CD4-positive, alpha-beta T cell treated with Interleukin-15 for 1 hour (primary cell): Measurements from ENCODE around the gene HEYL.

Experiments
- DNase-seq: peaks from one replicate; pipeline ENCODE4 v3.0.0-alpha.2; 2020

Gene HEYL

GRCh38 chr1:39663559-39663958 lies 24.1 kb upstream of the HEYL start:
- no peak for DNase-seq

GRCh38 chr1:39662861-39663260 lies 23.4 kb upstream of the HEYL start:
- DNase-seq = no peak

- DNase-seq = no peak
These were observed 20.1 kb upstream of the HEYL start for GRCh38 chr1:39659538-39659937.

GRCh38 chr1:39659110-39659509 lies 19.7 kb upstream of the HEYL start:
- no peak for DNase-seq

GRCh38 chr1:39657923-39658485 lies 18.6 kb upstream of the HEYL start:
- peak; percentile 57 for DNase-seq

GRCh38 chr1:39657402-39657801 lies 18.0 kb upstream of the HEYL start:
- DNase-seq = no peak

- no peak for DNase-seq
These were observed 16.9 kb upstream of the HEYL start for GRCh38 chr1:39656391-39656790.

GRCh38 chr1:39655578-39656268 lies 16.3 kb upstream of the HEYL start:
- no peak for DNase-seq

- no peak for DNase-seq
These were observed 14.8 kb upstream of the HEYL start for GRCh38 chr1:39654291-39654690.

- peak; percentile 67 for DNase-seq
These were observed 14.1 kb upstream of the HEYL start for GRCh38 chr1:39653546-39654031.

- DNase-seq = no peak
These were observed 13.1 kb upstream of the HEYL start for GRCh38 chr1:39652554-39652953.

GRCh38 chr1:39652105-39652504 lies 12.7 kb upstream of the HEYL start:
- no peak for DNase-seq

- no peak for DNase-seq
These were observed 11.0 kb upstream of the HEYL start for GRCh38 chr1:39650431-39650830.

- no peak for DNase-seq
These were observed 10.3 kb upstream of the HEYL start for GRCh38 chr1:39649636-39650185.

- DNase-seq = no peak
These were observed 9.1 kb upstream of the HEYL start for GRCh38 chr1:39648496-39648895.

- no peak for DNase-seq
These were observed 7.8 kb upstream of the HEYL start for GRCh38 chr1:39647247-39647646.

GRCh38 chr1:39646232-39647081 lies 7.0 kb upstream of the HEYL start:
- no peak for DNase-seq

GRCh38 chr1:39645411-39646043 lies 6.1 kb upstream of the HEYL start:
- no peak for DNase-seq

GRCh38 chr1:39643705-39644104 lies 4.3 kb upstream of the HEYL start:
- no peak for DNase-seq

GRCh38 chr1:39642796-39643195 lies 3.4 kb upstream of the HEYL start:
- no peak for DNase-seq

- no peak for DNase-seq
These were observed 1.4 kb upstream of the HEYL start for GRCh38 chr1:39640861-39641260.

GRCh38 chr1:39638965-39639304 lies 508 bp downstream of the HEYL start:
- no peak for DNase-seq

- no peak for DNase-seq
These were observed 2.1 kb downstream of the HEYL start for GRCh38 chr1:39637361-39637760.
